Measurements from ENCODE around the gene POLR3A. TPM values are rescaled to one million over a fixed set of nuclear protein-coding genes. Genes with fewer than 3 reads are reported as not detected.

Gene POLR3A
- total RNA-seq, 1 donor, result 11.9 TPM

GRCh38 chr10:77973276-77973675 lies 56.0 kb downstream of the POLR3A start:
- no peak overlapping the region for H3K27ac ChIP-seq (ENCODE audit: low read depth, low read length)
- TF ChIP-seq CTCF (IDR thresholded peaks at IDR 0.05; ENCODE audit: extremely low read depth, low read depth, low read length), result no peak
- no peaks in the 10 kb centered on the region for H3K27me3 ChIP-seq (ENCODE audit: insufficient read depth, low read length)
- peaks cover 12% of the 10 kb centered on the region for H3K4me1 ChIP-seq (ENCODE audit: insufficient read depth, low read length)
- H2AFZ ChIP-seq (ENCODE audit: low read length), result no peak overlapping the region
- H3K4me2 ChIP-seq (ENCODE audit: insufficient read depth, low read length), result no peak overlapping the region
- DNase-seq (ENCODE audit: insufficient read length, low spot score, missing footprints), result no peak
- H4K20me1 ChIP-seq (ENCODE audit: insufficient read depth, low read length), result no peaks in the 10 kb centered on the region
- H3K9me3 ChIP-seq (ENCODE audit: low read depth, low read length), result no peaks in the 10 kb centered on the region
- H3K79me2 ChIP-seq (ENCODE audit: insufficient read depth, low read length), result no peaks in the 10 kb centered on the region
- no peak overlapping the region for H3K4me3 ChIP-seq (ENCODE audit: insufficient read depth, low read length)
- peaks cover 26% of the 10 kb centered on the region for H3K36me3 ChIP-seq (ENCODE audit: insufficient read depth, low read length)

DNA sequence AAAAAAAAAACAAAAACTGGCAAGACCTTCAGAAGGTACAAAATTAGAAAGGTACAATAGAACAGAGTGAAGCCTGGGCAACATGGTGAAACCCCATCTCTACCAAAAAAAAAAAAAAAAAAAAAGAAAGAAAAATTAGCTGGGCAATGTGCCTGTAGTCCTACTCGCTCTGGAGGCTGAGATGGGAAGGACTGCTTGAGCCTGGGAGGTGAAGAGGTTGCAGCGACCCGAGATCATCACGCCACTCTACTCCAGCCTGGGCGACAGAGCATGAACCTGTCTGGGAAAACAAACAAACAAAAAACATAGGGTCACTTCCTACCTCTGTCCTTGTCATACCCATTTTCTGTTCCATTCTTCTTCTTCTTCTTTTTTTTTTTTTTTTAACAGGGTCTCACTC lies 57.2 kb downstream of the POLR3A start:
- H3K27ac ChIP-seq (ENCODE audit: low read depth, low read length), result peak overlapping the region; percentile 71
- H3K9me3 ChIP-seq (ENCODE audit: low read depth, low read length), result no peaks in the 10 kb centered on the region
- no peak overlapping the region for H2AFZ ChIP-seq (ENCODE audit: low read length)
- no peak overlapping the region for H3K4me3 ChIP-seq (ENCODE audit: insufficient read depth, low read length)
- H4K20me1 ChIP-seq (ENCODE audit: insufficient read depth, low read length), result no peaks in the 10 kb centered on the region
- no peaks in the 10 kb centered on the region for H3K27me3 ChIP-seq (ENCODE audit: insufficient read depth, low read length)
- no peak for DNase-seq (ENCODE audit: insufficient read length, low spot score, missing footprints)
- H3K4me2 ChIP-seq (ENCODE audit: insufficient read depth, low read length), result no peak overlapping the region
- peaks cover 15% of the 10 kb centered on the region for H3K36me3 ChIP-seq (ENCODE audit: insufficient read depth, low read length)
- no peak for TF ChIP-seq CTCF (IDR thresholded peaks at IDR 0.05; ENCODE audit: extremely low read depth, low read depth, low read length)
- no peaks in the 10 kb centered on the region for H3K79me2 ChIP-seq (ENCODE audit: insufficient read depth, low read length)
- H3K4me1 ChIP-seq (ENCODE audit: insufficient read depth, low read length), result peaks cover 12% of the 10 kb centered on the region

DNA sequence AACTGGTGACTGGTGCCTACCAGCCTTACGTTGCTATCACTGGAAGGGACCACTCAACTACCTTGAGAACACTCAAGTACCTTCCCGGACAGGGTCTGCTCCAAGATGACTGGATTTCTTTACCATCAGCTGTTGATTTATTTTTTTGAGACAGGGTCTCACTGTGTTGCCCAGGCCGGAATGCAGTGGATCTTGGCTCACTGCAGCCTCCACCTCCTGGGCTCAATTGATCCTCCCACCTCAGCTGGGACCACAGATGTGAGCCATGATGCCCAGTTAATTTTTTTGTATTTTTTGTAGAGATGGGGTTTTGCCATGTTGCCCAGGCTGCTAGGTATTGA lies 57.5 kb downstream of the POLR3A start:
- H2AFZ ChIP-seq (ENCODE audit: low read length), result no peak overlapping the region
- no peaks in the 10 kb centered on the region for H3K27me3 ChIP-seq (ENCODE audit: insufficient read depth, low read length)
- H3K9me3 ChIP-seq (ENCODE audit: low read depth, low read length), result no peaks in the 10 kb centered on the region
- peaks cover 12% of the 10 kb centered on the region for H3K4me1 ChIP-seq (ENCODE audit: insufficient read depth, low read length)
- DNase-seq (ENCODE audit: insufficient read length, low spot score, missing footprints), result no peak
- H3K4me3 ChIP-seq (ENCODE audit: insufficient read depth, low read length), result no peak overlapping the region
- H3K36me3 ChIP-seq (ENCODE audit: insufficient read depth, low read length), result peaks cover 11% of the 10 kb centered on the region
- TF ChIP-seq CTCF (IDR thresholded peaks at IDR 0.05; ENCODE audit: extremely low read depth, low read depth, low read length), result no peak
- H4K20me1 ChIP-seq (ENCODE audit: insufficient read depth, low read length), result no peaks in the 10 kb centered on the region
- peak overlapping the region; percentile 47 for H3K4me2 ChIP-seq (ENCODE audit: insufficient read depth, low read length)
- H3K27ac ChIP-seq (ENCODE audit: low read depth, low read length), result peak overlapping the region; percentile 71
- H3K79me2 ChIP-seq (ENCODE audit: insufficient read depth, low read length), result no peaks in the 10 kb centered on the region

DNA sequence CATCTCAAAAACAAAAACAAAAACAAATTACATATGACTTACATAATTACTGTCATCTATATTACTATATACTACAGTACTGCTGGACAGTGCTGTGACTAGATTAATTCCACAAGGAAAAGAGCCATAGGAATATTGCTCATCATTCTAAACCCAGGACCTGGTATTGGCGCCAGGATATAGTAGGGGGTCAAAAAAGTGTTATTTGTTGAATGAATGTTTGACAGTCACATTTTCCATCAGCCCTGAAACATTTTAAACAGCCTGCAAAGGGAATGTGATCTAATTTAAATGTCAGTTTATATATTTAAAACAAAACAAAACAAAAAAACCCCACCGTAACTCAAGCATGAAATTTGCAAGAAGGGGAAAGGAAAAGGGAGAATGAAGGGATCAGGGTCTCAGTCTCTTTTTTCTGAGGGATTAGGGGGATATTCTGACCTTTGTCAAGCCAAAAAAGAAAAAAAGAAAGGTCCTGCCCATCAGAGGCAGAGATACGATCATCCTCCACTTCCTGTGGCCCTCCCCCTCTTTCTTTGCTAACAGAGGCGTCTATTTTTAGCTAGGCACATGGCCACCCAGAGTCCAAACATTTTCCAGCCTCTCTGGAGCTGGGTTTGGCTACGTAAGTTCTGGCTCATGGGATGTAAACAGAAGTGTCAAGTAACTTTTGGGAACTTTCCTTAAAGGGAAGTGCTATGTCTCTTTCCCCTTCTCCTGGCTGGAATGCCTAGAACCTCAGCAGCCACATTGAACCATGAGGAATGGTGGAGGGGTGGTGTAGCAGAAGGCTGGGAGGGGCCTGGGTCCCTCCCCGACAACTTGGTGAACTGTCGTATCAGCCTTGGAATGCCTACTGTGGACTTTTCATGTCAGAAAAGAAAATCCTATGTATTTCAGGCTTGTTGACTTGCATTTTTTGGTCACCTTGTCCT lies 58.2 kb downstream of the POLR3A start:
- Histone ChIP-seq H3K9me3 (ENCODE audit: low read depth, low read length) (no peaks in the 10 kb centered on the region), H2AFZ (ENCODE audit: low read length) (no peak overlapping the region), H3K4me2 (ENCODE audit: insufficient read depth, low read length) (peak overlapping the region; percentile 47), H3K27ac (ENCODE audit: low read depth, low read length) (peak overlapping the region; percentile 71), H4K20me1 (ENCODE audit: insufficient read depth, low read length) (no peaks in the 10 kb centered on the region), H3K36me3 (ENCODE audit: insufficient read depth, low read length) (peaks cover 5% of the 10 kb centered on the region), H3K27me3 (ENCODE audit: insufficient read depth, low read length) (no peaks in the 10 kb centered on the region), H3K4me3 (ENCODE audit: insufficient read depth, low read length) (peak overlapping the region; percentile 13), H3K4me1 (ENCODE audit: insufficient read depth, low read length) (peaks cover 12% of the 10 kb centered on the region), H3K79me2 (ENCODE audit: insufficient read depth, low read length) (no peaks in the 10 kb centered on the region)
- peak; percentile 86 for DNase-seq (ENCODE audit: insufficient read length, low spot score, missing footprints)
- no peak for TF ChIP-seq CTCF (IDR thresholded peaks at IDR 0.05; ENCODE audit: extremely low read depth, low read depth, low read length)

Measured in osteoblast (primary cell).